Activated CD8-positive, alpha-beta T cell treated with anti-CD3 and anti-CD28 coated beads, Interleukin-2, amount 10 ng/mL, durations not matched to agents 7 days and 5 days (primary cell): Measurements from ENCODE around the gene XNDC1N. TPM values are rescaled to one million over a fixed set of nuclear protein-coding genes. Genes with fewer than 3 reads are reported as not detected.

Experiments
- ATAC-seq: fragments of 150-1000 bp; cut with Tn5 transposase; one replicate; pipeline ENCODE4 v1.10.0; 2021; ENCODE audit warnings: moderate library complexity
- CTCF ChIA-PET: fragments of 350-600 bp; sonication (Branson Sonifier 250); formaldehyde crosslinking; loops from one replicate; lab custom pipeline; 2021; ENCODE audit warnings: antibody characterized with exemption; lab: Charles Lee
- POLR2A ChIA-PET: fragments of 350-600 bp; sonication (Branson Sonifier 250); formaldehyde crosslinking; loops from one replicate; lab custom pipeline; 2021; ENCODE audit warnings: antibody characterized with exemption; lab: Charles Lee
- DNase-seq: peaks from one replicate; pipeline ENCODE4 v3.0.0-alpha.2; 2020
- H3K27ac Mint-ChIP-seq: one replicate; pipeline ENCODE4 v1.8.0; 2021; ENCODE audit warnings: mild to moderate bottlenecking, mixed read lengths
- H3K27me3 Mint-ChIP-seq: one replicate; pipeline ENCODE4 v1.8.0; 2021; ENCODE audit warnings: low read depth, mixed read lengths
- H3K36me3 Mint-ChIP-seq: one replicate; pipeline ENCODE4 v1.8.0; 2021; ENCODE audit warnings: low read depth, mixed read lengths
- H3K4me1 Mint-ChIP-seq: one replicate; pipeline ENCODE4 v1.8.0; 2021; ENCODE audit warnings: low read depth, mixed read lengths
- H3K4me3 Mint-ChIP-seq: one replicate; pipeline ENCODE4 v1.8.0; 2021; ENCODE audit warnings: mild to moderate bottlenecking, mixed read lengths
- H3K9me3 Mint-ChIP-seq: one replicate; pipeline ENCODE4 v1.8.0; 2022; ENCODE audit warnings: mixed read lengths; ENCODE audit not compliant: insufficient read depth
- total RNA-seq, 2 experiments: library from RNA; stranded (reverse); gene quantifications; one replicate each; pipeline ENCODE4 v1.2.3, GENCODE V29; 2021

The XNDC1N gene
- total RNA-seq, 2 experiments from 2014 or later = 19.1 to 21.2 TPM

GRCh38 chr11:71949034-71949433 is 20.6 kb upstream of the XNDC1N start:
- no peaks in the 10 kb centered on the region for H3K27me3 Mint-ChIP-seq
- H3K27ac Mint-ChIP-seq = no peak overlapping the region
- no peak overlapping the region for H3K4me3 Mint-ChIP-seq
- no peaks in the 10 kb centered on the region for H3K36me3 Mint-ChIP-seq
- no peaks in the 10 kb centered on the region for H3K9me3 Mint-ChIP-seq
- ATAC-seq (no peak), DNase-seq (no peak)
- ChIA-PET POLR2A (no interaction called here), CTCF (no interaction called here)
- H3K4me1 Mint-ChIP-seq = no peaks in the 10 kb centered on the region

GRCh38 chr11:71948314-71949027 is 20.1 kb upstream of the XNDC1N start:
- Mint-ChIP-seq H3K36me3 (no peaks in the 10 kb centered on the region), H3K4me1 (no peaks in the 10 kb centered on the region), H3K27me3 (no peaks in the 10 kb centered on the region), H3K27ac (no peak overlapping the region), H3K4me3 (no peak overlapping the region), H3K9me3 (no peaks in the 10 kb centered on the region)
- no peak for ATAC-seq
- no peak for DNase-seq
- POLR2A ChIA-PET = no interaction called here
- CTCF ChIA-PET = interaction anchor here (0.6 kb wide), 1 partner anchor 59 kb away, joined by 3 read pairs; no protein-coding TSS in a partner anchor

GRCh38 chr11:71947498-71947897 is 19.1 kb upstream of the XNDC1N start:
- Mint-ChIP-seq H3K36me3 (no peaks in the 10 kb centered on the region), H3K4me3 (no peak overlapping the region), H3K4me1 (no peaks in the 10 kb centered on the region), H3K27me3 (no peaks in the 10 kb centered on the region), H3K27ac (no peak overlapping the region), H3K9me3 (no peaks in the 10 kb centered on the region)
- DNase-seq (no peak), ATAC-seq (no peak)
- ChIA-PET POLR2A (no interaction called here), CTCF (no interaction called here)

- CTCF ChIA-PET = interaction anchor here (1.2 kb wide), 1 partner anchor 146 kb away, joined by 3 read pairs; no protein-coding TSS in a partner anchor
- Mint-ChIP-seq H3K4me1 (no peaks in the 10 kb centered on the region), H3K4me3 (no peak overlapping the region), H3K27ac (no peak overlapping the region), H3K27me3 (no peaks in the 10 kb centered on the region), H3K9me3 (no peaks in the 10 kb centered on the region), H3K36me3 (no peaks in the 10 kb centered on the region)
- ATAC-seq (no peak), DNase-seq (no peak)
- POLR2A ChIA-PET = interaction anchor here (0.6 kb wide), 1 partner anchor 18 kb away, joined by 3 read pairs; the partner anchor contains the start of gene XNDC1N
Observed at GRCh38 chr11:71946144-71946571, 17.8 kb upstream of the XNDC1N start.

GRCh38 chr11:71940561-71941219 is 12.3 kb upstream of the XNDC1N start:
- no peaks in the 10 kb centered on the region for H3K9me3 Mint-ChIP-seq
- no peak for ATAC-seq

DNA sequence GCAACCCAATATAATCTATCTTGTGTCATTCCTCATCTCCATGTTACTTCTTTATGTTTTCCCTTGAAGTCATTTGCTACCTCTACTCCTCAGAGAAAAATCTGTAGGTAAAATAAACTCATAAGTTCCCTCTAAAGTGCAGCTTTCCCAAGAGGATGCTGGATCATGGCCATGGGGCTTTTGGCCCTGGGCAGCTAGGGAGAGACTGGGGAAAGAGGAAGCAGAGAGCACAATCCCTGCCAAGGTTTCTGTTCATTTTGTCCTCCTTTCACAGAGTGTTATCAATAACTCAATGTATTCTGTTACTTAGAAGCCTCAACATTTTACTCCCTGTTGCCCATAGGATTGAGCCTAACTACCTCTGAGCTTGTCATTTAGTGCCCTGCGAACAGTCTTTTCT is 9.4 kb upstream of the XNDC1N start:
- ATAC-seq = no peak

More at GRCh38 chr11:71940561-71941219, 12.3 kb upstream of the XNDC1N start:
- Mint-ChIP-seq H3K27me3 (no peaks in the 10 kb centered on the region), H3K27ac (no peak overlapping the region), H3K36me3 (peaks cover 2% of the 10 kb centered on the region), H3K4me3 (no peak overlapping the region), H3K4me1 (no peaks in the 10 kb centered on the region)
- POLR2A ChIA-PET = no interaction called here
- DNase-seq = no peak
- CTCF ChIA-PET = no interaction called here

GRCh38 chr11:71936825-71937224 is 8.4 kb upstream of the XNDC1N start:
- H3K27ac Mint-ChIP-seq = no peak overlapping the region
- H3K4me3 Mint-ChIP-seq = no peak overlapping the region
- no peak for DNase-seq
- H3K36me3 Mint-ChIP-seq = peaks cover 2% of the 10 kb centered on the region
- ATAC-seq = no peak
- H3K4me1 Mint-ChIP-seq = peaks cover 9% of the 10 kb centered on the region
- ChIA-PET CTCF (no interaction called here), POLR2A (no interaction called here)
- no peaks in the 10 kb centered on the region for H3K27me3 Mint-ChIP-seq
- H3K9me3 Mint-ChIP-seq = no peaks in the 10 kb centered on the region

More for the DNA sequence above, 9.4 kb upstream of the XNDC1N start:
- no peaks in the 10 kb centered on the region for H3K9me3 Mint-ChIP-seq
- DNase-seq = no peak
- CTCF ChIA-PET = no interaction called here
- peaks cover 2% of the 10 kb centered on the region for H3K36me3 Mint-ChIP-seq
- POLR2A ChIA-PET = no interaction called here
- no peaks in the 10 kb centered on the region for H3K27me3 Mint-ChIP-seq
- no peak overlapping the region for H3K27ac Mint-ChIP-seq
- no peak overlapping the region for H3K4me3 Mint-ChIP-seq
- peaks cover 9% of the 10 kb centered on the region for H3K4me1 Mint-ChIP-seq

- CTCF ChIA-PET = no interaction called here
- peaks cover 2% of the 10 kb centered on the region for H3K36me3 Mint-ChIP-seq
- no peak overlapping the region for H3K4me3 Mint-ChIP-seq
- DNase-seq (no peak), ATAC-seq (no peak)
- H3K27ac Mint-ChIP-seq = no peak overlapping the region
- no peaks in the 10 kb centered on the region for H3K9me3 Mint-ChIP-seq
- POLR2A ChIA-PET = no interaction called here
- H3K4me1 Mint-ChIP-seq = peaks cover 21% of the 10 kb centered on the region
- no peaks in the 10 kb centered on the region for H3K27me3 Mint-ChIP-seq
Observed at GRCh38 chr11:71935338-71935925, 7.0 kb upstream of the XNDC1N start.

DNA sequence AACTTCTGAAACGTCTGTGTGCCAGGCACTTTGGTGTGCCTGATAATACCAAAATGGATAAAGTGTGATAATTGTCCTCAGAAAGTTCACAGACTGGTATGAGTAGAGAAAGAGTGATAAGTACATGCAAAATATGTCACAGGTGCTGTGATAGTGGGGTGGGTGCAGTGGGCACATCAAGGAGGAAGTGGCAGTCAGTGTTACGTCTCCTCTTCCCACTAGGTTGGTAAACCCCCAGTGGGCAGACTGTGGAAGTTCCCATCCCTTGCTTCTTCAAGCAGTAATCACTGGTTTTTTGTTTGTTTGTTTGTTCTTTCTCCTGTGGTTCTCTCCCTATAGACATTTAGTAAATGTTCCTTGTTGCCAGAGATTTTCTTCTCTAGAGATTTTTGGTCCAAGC is 5.8 kb upstream of the XNDC1N start:
- ATAC-seq = no peak
- H3K4me3 Mint-ChIP-seq = no peak overlapping the region
- POLR2A ChIA-PET = no interaction called here
- CTCF ChIA-PET = interaction anchor here (1.3 kb wide), 1 partner anchor 480 kb away, joined by 3 read pairs; no protein-coding TSS in a partner anchor
- peaks cover 2% of the 10 kb centered on the region for H3K36me3 Mint-ChIP-seq
- H3K4me1 Mint-ChIP-seq = peaks cover 33% of the 10 kb centered on the region
- no peaks in the 10 kb centered on the region for H3K27me3 Mint-ChIP-seq
- DNase-seq = no peak
- no peak overlapping the region for H3K27ac Mint-ChIP-seq
- H3K9me3 Mint-ChIP-seq = no peaks in the 10 kb centered on the region

GRCh38 chr11:71933141-71933933 is 4.9 kb upstream of the XNDC1N start:
- CTCF ChIA-PET = interaction anchor here (1.3 to 1.6 kb wide), 2 partner anchors 24 to 481 kb away, joined by 3 to 5 read pairs; no protein-coding TSS in a partner anchor
- H3K36me3 Mint-ChIP-seq = peaks cover 2% of the 10 kb centered on the region
- ATAC-seq (no peak), DNase-seq (no peak)
- POLR2A ChIA-PET = no interaction called here
- H3K27ac Mint-ChIP-seq = no peak overlapping the region
- no peaks in the 10 kb centered on the region for H3K9me3 Mint-ChIP-seq
- no peaks in the 10 kb centered on the region for H3K27me3 Mint-ChIP-seq
- peaks cover 35% of the 10 kb centered on the region for H3K4me1 Mint-ChIP-seq
- H3K4me3 Mint-ChIP-seq = no peak overlapping the region

GRCh38 chr11:71931245-71931602 is 2.8 kb upstream of the XNDC1N start:
- Mint-ChIP-seq H3K27me3 (no peaks in the 10 kb centered on the region), H3K27ac (no peak overlapping the region), H3K9me3 (no peaks in the 10 kb centered on the region), H3K4me1 (peaks cover 45% of the 10 kb centered on the region), H3K36me3 (peaks cover 8% of the 10 kb centered on the region), H3K4me3 (no peak overlapping the region)
- ATAC-seq (no peak), DNase-seq (no peak)
- ChIA-PET CTCF (interaction anchor here (1.1 to 1.6 kb wide), 2 partner anchors 46 to 94 kb away, joined by 5 read pairs; no protein-coding TSS in a partner anchor), POLR2A (no interaction called here)
